GM18870 (cell line): Measurements from ENCODE around the gene NLGN4Y.

ENCODE experiments used
- ATAC-seq: cut with Tn5 transposase; IDR thresholded peaks from one replicate; pipeline ENCODE4 v1.9.1; 2021; ENCODE audit warnings: moderate library complexity; ENCODE audit not compliant: unreplicated experiment

The NLGN4Y gene

GRCh38 chrY:14641853-14642252 lies 117.5 kb downstream of the NLGN4Y start:
- no peak for ATAC-seq

DNA sequence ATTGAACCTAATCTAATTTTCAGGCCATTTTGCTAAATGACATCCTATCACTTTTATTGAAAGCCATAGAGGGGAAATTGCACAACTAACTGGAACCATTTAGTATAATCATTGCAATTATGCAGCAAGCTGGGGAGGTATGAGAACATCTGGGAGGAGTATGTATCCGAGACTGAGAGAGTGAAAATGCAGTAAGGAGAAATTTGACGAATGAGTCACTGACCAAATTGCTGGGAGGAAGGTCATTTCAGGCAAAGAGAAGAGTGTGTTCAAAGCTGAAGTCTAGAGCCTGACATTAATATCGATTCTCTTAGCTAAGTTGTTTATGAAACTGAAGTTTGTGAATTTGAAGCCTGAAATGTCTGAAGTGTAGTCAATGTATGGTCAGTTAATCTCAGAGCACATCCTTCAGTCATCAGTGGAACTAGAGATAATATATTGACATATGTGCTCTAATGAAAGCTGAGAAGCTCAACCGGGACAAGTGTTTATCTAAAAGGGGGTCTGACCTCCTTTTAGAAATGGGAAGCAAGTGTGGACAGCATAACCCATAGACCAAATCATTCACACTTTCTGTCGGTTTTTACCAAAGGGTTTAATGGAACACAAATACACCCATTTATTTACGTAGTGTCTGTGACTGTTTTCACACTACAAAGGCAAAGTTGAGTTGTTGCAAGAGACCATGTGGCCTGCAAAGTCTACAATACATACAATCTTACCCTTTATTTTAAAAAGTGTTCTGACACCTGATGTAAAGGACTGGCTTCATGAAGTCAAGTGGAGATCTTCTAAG lies 120.0 kb downstream of the NLGN4Y start:
- ATAC-seq, result no peak

DNA sequence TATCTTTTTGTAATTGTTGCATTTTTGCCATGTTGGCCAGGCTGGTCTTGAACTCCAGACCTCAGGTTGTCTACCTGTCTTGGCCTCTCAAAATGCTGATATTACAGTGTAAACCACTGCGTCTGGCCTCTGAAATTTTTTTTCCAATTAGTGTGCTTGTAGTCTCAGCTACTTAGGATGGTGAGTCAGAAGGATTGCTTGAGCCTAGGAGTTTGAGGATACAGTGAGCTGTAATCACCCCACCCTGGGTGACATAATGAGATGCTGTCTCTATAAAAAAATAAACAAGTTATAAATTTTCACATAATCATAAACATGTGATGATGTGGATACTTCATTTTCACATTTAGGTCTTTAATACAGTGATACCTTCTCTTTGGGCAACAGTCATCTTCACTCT lies 154.9 kb downstream of the NLGN4Y start:
- ATAC-seq, result no peak

- ATAC-seq, result no peak
These were observed 170.2 kb downstream of the NLGN4Y start for GRCh38 chrY:14694543-14694942.

DNA sequence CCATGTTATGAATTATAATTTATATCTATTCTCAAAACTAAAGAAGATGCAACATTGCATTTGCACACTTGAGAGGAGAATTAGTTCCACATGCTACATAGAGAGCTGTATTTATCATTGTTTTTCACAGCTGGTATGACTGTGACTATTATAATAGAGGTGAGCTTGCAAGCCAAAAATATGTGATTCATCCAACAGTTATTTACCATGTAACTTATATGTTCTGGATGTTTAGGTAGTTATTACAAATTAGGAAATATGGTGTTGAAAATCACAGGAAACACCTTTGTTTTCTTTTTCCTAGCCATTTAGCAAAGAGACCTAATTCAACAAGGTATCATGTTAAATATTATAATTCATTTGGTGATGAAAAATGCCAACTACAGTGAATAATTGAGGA lies 183.8 kb downstream of the NLGN4Y start:
- no peak for ATAC-seq

DNA sequence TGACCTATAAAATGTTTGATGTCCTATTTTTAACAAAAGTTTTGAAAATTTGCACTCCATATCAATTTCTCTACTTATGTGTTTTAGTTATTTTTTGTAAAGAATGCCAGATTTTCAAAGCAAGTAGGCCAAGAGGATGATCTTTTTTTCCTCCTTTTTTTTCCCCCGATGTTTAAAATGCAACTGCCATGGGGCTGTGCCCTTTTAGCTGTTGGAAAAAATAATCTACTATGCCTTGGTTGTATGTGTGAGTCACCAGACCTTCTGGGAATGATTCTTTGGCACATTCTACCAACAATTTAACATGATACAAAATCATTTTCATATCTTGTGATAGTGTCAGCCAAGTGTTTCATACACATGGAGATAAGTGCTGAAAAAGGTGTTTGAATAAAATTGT lies 217.3 kb downstream of the NLGN4Y start:
- no peak for ATAC-seq

DNA sequence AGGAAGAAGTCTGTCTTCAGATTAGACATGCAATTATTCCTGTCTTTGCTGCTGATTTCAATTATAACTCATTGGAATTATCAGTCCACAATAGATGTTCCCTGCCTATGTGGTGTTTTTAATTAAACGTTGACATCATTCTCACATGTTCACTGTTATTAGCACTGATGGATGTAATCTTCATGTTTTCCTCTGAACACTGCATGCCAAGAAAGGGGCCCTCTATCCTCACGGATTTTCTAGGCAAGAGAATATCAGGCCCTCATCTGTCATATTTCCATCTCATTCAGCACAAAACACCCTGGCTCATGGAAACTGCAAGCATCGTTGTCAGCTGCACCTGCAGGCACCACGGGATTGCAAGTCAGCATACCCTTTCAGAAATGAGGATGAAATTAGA lies 224.0 kb downstream of the NLGN4Y start:
- no peak for ATAC-seq

GRCh38 chrY:14755571-14755970 lies 231.2 kb downstream of the NLGN4Y start:
- no peak for ATAC-seq

DNA sequence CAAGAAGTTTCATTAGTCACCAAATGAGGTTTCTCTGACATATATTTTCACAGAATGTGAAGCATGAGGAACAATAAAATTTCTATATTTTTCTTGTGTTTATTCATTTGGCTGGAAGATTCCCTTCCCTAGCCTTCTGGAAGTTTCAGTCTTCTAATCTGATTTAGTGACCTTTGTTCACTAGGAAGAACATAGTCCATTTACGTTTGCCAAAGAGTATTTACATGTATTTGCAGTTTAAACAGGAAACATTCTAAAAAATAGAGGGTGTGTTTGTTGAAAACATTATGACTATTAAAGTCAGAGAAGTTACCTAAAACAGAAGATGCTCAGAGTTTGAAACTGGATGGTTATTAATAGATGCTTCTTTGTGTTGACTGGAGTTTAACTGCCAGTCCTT lies 238.6 kb downstream of the NLGN4Y start:
- ATAC-seq, result no peak

DNA sequence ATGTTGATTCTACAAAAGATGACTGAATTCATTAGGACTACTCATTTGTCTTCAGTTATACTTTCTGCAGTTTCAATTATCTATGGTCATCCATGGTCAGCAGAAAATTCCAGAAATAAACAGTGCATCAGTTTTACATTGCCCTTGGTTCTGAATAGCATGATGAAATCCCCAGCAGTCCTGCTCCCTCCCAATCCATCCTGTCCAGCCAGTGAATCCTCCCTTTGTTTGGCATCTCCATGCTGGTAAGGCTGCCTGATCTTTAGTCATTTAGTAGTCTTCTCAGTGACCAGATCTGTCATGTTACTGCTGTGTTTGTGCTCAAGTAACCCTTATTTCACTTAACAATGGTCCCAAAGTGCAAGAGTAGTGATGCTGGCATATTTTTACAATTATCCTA lies 239.3 kb downstream of the NLGN4Y start:
- no peak for ATAC-seq

DNA sequence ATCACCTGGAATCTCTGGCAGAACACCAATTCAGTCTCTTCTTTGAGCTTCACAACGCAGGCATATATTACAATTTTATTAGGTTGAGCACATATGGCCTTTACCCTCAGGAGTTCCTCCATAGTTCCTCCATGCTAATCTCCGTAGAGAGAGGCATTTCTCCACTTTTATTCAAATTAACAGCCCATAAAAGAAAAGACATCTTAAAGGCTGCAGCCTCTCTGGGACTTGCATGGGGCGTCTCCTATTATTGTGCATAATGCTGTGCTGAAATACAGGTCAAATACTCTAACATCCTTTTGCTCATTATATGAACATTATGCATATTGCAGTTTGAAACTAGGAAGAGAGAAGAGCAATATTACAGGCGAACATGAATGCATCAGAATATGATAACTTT lies 253.9 kb downstream of the NLGN4Y start:
- no peak for ATAC-seq

DNA sequence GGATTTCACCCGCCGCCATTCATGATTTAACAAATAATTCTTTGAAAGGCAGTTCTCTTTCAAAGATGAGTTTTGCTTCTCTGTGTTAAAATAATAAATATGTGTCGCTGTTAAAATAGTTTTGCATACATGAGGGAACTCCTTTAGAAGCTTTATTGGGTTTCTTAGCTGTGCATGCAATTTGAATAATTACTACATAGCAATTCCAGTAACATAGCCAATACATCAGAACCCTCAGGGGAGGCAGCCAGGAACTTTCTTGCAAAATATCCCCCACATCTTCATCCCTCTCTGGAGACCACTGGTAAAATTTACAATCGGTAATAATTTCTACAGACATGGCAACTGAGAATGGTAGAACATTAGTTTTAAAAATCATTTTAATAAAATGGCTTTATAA lies 268.8 kb downstream of the NLGN4Y start:
- no peak for ATAC-seq

GRCh38 chrY:14793674-14794073 lies 269.3 kb downstream of the NLGN4Y start:
- no peak for ATAC-seq

- ATAC-seq, result no peak
These were observed 273.7 kb downstream of the NLGN4Y start for GRCh38 chrY:14798010-14798409.

GRCh38 chrY:14801096-14801495 lies 276.8 kb downstream of the NLGN4Y start:
- no peak for ATAC-seq

- no peak for ATAC-seq
These were observed 277.8 kb downstream of the NLGN4Y start for GRCh38 chrY:14802125-14802524.

- no peak for ATAC-seq
These were observed 279.7 kb downstream of the NLGN4Y start for GRCh38 chrY:14804041-14804440.

DNA sequence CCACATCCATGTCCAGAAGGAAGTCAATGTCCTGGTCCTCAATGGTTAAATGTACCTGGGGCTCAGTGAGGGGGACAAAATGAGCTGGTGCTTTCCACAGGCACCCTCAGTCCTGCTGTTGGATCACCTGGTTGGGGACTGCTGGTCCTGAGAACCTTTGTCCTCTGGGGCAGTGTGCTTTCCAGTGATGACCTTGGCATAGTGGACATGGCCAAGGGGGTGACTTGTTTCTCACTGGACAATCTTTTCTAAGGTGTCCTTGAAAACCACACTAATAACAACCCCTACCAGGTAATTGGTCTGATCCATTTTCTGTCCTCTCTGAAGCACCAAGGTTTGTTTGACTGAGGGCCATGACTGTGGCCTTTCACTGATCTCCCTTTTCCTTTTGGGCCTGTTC lies 294.1 kb downstream of the NLGN4Y start:
- ATAC-seq, result no peak

- no peak for ATAC-seq
These were observed 297.9 kb downstream of the NLGN4Y start for GRCh38 chrY:14822201-14822600.

DNA sequence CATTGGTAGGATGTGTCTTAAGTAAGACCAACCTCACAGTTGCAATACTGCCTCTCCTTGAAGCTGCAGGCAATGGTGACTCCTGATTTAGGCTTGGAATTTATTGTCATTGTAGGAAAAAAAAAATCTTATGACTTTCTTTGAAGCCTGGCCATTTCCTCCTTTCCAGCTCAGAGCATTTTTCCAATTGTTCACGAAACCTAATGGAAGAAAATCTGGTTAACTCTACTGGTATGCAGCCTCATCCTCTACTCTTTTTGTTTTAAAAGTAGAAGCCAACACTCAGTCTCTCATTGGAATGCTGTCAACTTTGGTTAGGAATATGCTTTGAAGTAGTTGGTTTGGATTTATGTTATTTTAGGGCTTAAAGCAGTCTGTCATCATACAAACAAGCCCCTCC lies 298.6 kb downstream of the NLGN4Y start:
- ATAC-seq, result no peak

DNA sequence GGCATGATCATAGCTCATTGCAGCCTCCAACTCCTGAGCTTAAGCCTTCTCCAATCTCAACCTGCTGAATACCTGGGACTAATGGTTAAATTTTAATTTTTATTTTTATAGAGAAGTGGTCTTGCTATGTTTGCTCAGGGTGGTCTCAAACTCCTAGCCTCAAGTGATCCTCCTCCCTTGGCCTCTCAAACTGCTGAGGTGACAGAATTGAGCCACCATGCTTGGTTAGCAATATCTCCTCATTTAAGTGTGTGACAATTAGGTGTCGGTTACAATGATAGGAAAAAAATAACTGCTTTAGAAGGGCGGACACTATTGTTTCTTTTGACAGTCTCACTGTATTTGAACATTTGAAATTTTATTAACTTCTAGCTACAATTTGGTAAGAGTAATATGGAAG lies 300.3 kb downstream of the NLGN4Y start:
- no peak for ATAC-seq

DNA sequence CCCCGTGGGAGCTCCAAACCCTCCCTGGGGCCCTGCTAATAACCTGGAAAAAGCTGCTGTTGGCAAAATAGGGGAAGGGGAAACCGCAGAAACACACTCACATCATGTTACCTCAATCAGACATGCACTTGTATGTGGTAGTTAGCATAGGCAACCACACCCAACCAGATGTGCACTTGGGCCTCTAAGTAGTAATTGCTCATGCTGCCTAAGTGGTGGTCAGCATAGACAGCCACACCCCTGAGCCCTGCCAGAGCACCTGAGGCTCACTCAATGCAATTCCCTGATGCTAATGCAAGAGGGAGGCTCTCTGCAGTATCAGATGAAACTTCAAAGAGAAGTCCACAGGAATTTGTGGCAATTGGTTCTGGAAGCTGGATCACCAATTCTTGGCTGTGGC lies 301.4 kb downstream of the NLGN4Y start:
- ATAC-seq, result no peak

DNA sequence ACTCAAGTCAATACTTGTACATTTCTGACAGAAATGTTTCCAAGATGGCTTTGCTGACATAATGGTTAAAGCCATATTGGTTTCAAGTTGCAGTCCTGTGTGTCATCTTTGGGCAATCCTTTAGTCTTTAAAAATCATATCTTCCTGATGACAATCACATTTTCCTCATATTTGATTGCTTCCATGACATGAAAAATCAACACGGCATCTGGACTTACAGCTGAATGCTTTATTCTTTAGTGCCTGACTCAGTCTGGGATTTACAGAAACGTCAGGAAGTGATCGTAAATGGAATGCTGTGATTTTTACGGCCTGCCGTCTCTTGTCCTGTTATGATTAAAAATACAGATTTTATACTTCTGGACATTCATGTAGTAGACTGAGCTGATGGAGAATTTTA lies 304.2 kb downstream of the NLGN4Y start:
- no peak for ATAC-seq
